H1 (cell line): Measurements from ENCODE around the gene PKN3. TPM values are rescaled to one million over a fixed set of nuclear protein-coding genes. Genes with fewer than 3 reads are reported as not detected.

Source experiments
- ASH2L ChIP-seq: fragments of 200-600, 300-600 bp; sonication (generic); IDR thresholded peaks from one replicate; pipeline ENCODE4 v1.7.1; 2017; ENCODE audit warnings: low read length
- BCL11A ChIP-seq, 2 experiments: IDR thresholded peaks; one replicate each; pipeline ENCODE4 v1.6.1; 2011; ENCODE audit warnings: low read depth in 2 of 2, low read length in 2 of 2, mild to moderate bottlenecking in 2 of 2
- BRCA1 ChIP-seq: IDR thresholded peaks from 2 replicates; pipeline ENCODE4 v1.6.1; 2012; ENCODE audit warnings: low read depth, low read length, improper control_type of control experiment
- CBX5 ChIP-seq: fragments of 300-800, 300-1000 bp; sonication (generic); IDR thresholded peaks from 2 replicates; pipeline ENCODE4 v1.7.1; 2016; ENCODE audit warnings: antibody characterized with exemption, low read length, low read depth
- CEBPB ChIP-seq: IDR thresholded peaks from 2 replicates; pipeline ENCODE4 v1.6.1; 2012; ENCODE audit warnings: low read depth, low read length
- CHD1 ChIP-seq: IDR thresholded peaks from 2 replicates; pipeline ENCODE4 v1.6.1; 2012; ENCODE audit warnings: low read depth, low read length, improper control_type of control experiment
- GABPA ChIP-seq: IDR thresholded peaks from 2 replicates; pipeline ENCODE4 v1.6.1; 2011; ENCODE audit warnings: mild to moderate bottlenecking, low read length, moderate library complexity, borderline replicate concordance; ENCODE audit not compliant: insufficient read depth
- JUN ChIP-seq: IDR thresholded peaks from 2 replicates; pipeline ENCODE4 v1.6.1; 2011; ENCODE audit warnings: low read depth, mild to moderate bottlenecking, improper control_type of control experiment, low read length
- MAFK ChIP-seq: IDR thresholded peaks from 2 replicates; pipeline ENCODE4 v1.6.1; 2012; ENCODE audit warnings: low read depth, mild to moderate bottlenecking, improper control_type of control experiment, low read length
- NANOG ChIP-seq: IDR thresholded peaks from 2 replicates; pipeline ENCODE4 v1.6.1; 2011; ENCODE audit warnings: low read length, low read depth, mild to moderate bottlenecking, inconsistent platforms; ENCODE audit not compliant: insufficient read depth, poor library complexity, severe bottlenecking
- NRF1 ChIP-seq: IDR thresholded peaks from 2 replicates; pipeline ENCODE4 v1.6.1; 2011; ENCODE audit warnings: mild to moderate bottlenecking, low read depth, low read length, improper control_type of control experiment
- PHF8 ChIP-seq: fragments of 200-600 bp; sonication (generic); conservative IDR thresholded peaks from 2 replicates; pipeline ENCODE4 v1.7.1; 2012; ENCODE audit warnings: low read depth, mild to moderate bottlenecking, inconsistent platforms, low read length, moderate library complexity
- POU5F1 ChIP-seq: IDR thresholded peaks from 2 replicates; pipeline ENCODE4 v1.6.1; 2011; ENCODE audit warnings: low read depth, mild to moderate bottlenecking, low read length, moderate library complexity
- RFX5 ChIP-seq: IDR thresholded peaks from 2 replicates; pipeline ENCODE4 v1.6.1; 2011; ENCODE audit warnings: low read depth, low read length, improper control_type of control experiment, borderline replicate concordance
- SIRT6 ChIP-seq: IDR thresholded peaks from one replicate; pipeline ENCODE4 v1.7.1; 2012; ENCODE audit warnings: low read length, inconsistent platforms
- SIX5 ChIP-seq: IDR thresholded peaks from 2 replicates; pipeline ENCODE4 v1.6.1; 2011; ENCODE audit warnings: mild to moderate bottlenecking, low read depth, low read length
- SP2 ChIP-seq: IDR thresholded peaks from 2 replicates; pipeline ENCODE4 v1.6.1; 2012; ENCODE audit warnings: mild to moderate bottlenecking, low read length, inconsistent platforms
- SUZ12 ChIP-seq: fragments of 200-600 bp; sonication (generic); IDR thresholded peaks from 2 replicates; pipeline ENCODE4 v1.6.1; 2012; ENCODE audit warnings: mild to moderate bottlenecking, inconsistent platforms, low read length, moderate library complexity, mixed read lengths
- TAF7 ChIP-seq: optimal IDR thresholded peaks from 2 replicates; pipeline ENCODE3; 2011; ENCODE audit warnings: low read depth, mild to moderate bottlenecking, inconsistent platforms, low read length, moderate library complexity, borderline replicate concordance
- TBP ChIP-seq: IDR thresholded peaks from 2 replicates; pipeline ENCODE4 v1.6.1; 2011; ENCODE audit warnings: low read depth, low read length, improper control_type of control experiment
- polyA plus RNA-seq, 7 experiments: library from polyadenylated mRNA; depleted of rRNA in 3 of 7; stranded (reverse) in 5 of 7; unstranded in 2 of 7; fragments of >200 nt in 5 of 7; fragments of 200-250 nt in 2 of 7; gene quantifications; 1 replicate in 5 of 7; 2 replicates in 1 of 7; 4 replicates in 1 of 7; pipeline versions ENCODE4 v1.2.1 to v1.2.3, GENCODE V29; 2011 to 2013; ENCODE audit warnings: missing spikeins in 2 of 7, mixed read lengths in 2 of 7
- total RNA-seq: library from RNA; stranded (reverse); fragmentation: NEBNext Ultra II Directional; extraction: Animal tissue kit (Norgen Biotek cat#: 25700); gene quantifications from 2 replicates; pipeline ENCODE4 v1.2.1, GENCODE V29; 2021
- TF ChIP-seq, protein P1 (sequence below): IDR thresholded peaks from 2 replicates; pipeline ENCODE4 v1.6.1; 2012; ENCODE audit warnings: low read length, inconsistent platforms
- TF ChIP-seq, protein P2 (sequence below): IDR thresholded peaks from 2 replicates; pipeline ENCODE4 v1.6.1; 2012; ENCODE audit warnings: inconsistent platforms
- TF ChIP-seq, protein P3 (sequence below): IDR thresholded peaks from 2 replicates; pipeline ENCODE4 v1.6.1; 2011; ENCODE audit warnings: low read length, improper control_type of control experiment

PKN3 gene
- total and polyA plus RNA-seq, 2 of the 8 experiments (the other 6 are each of a cell fraction or from before 2014, with no cell fraction given) = 15.7 to 16.3 TPM

DNA sequence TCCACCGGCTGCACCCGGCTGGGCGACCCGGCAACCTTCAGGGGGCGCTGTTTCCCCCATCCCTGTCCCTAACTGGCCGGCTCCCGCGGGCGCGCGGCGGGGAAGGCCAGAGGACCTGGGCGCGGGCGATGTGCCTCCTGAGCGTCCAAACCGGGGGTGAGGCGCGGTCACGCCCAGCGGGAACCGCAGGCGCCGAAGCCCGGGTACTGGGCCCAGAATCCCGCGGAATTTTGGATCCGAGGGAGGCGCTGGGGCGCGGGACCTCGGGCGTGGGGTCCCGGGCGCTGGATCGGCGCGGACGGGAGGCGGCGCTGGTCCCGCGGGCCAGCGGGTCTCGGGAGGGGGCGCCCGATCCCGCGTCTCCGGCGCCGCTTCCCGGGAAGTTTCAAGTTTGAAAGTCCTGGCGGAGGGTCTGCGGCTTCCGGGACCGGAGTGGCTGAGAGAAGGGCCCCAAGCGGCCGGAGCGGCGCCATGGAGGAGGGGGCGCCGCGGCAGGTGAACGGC is at the start of gene PKN3 (continued):
- no peak for TF ChIP-seq SIRT6
- TF ChIP-seq SUZ12 = 0 out of 2 replicates have a peak, but pooled peaks have one; percentile 21
- TF ChIP-seq BCL11A (IDR thresholded peaks at IDR 0.05; ENCODE audit: low read depth in 2 of 2, low read length in 2 of 2) = no peak
- no peak for TF ChIP-seq SP2
- TF ChIP-seq, protein P1, sequence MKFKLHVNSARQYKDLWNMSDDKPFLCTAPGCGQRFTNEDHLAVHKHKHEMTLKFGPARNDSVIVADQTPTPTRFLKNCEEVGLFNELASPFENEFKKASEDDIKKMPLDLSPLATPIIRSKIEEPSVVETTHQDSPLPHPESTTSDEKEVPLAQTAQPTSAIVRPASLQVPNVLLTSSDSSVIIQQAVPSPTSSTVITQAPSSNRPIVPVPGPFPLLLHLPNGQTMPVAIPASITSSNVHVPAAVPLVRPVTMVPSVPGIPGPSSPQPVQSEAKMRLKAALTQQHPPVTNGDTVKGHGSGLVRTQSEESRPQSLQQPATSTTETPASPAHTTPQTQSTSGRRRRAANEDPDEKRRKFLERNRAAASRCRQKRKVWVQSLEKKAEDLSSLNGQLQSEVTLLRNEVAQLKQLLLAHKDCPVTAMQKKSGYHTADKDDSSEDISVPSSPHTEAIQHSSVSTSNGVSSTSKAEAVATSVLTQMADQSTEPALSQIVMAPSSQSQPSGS = no peak
- no peak for TF ChIP-seq CEBPB
- TF ChIP-seq PHF8 = peak; percentile 63; the same call in 1 of the 2 replicates
- TF ChIP-seq JUN = peak; percentile 11; the same call in 1 of the 2 replicates
- no peak for TF ChIP-seq MAFK
- TF ChIP-seq BRCA1 = no peak
- TF ChIP-seq NRF1 = no peak
- no peak for TF ChIP-seq NANOG
- peak; percentile 69 for TF ChIP-seq ASH2L
- TF ChIP-seq SIX5 = no peak
- TF ChIP-seq POU5F1 = no peak
- peak; percentile 20; the same call in 1 of the 2 replicates for TF ChIP-seq GABPA
- no peak for TF ChIP-seq TAF7
- no peak for TF ChIP-seq CHD1
- no peak; the same call in 1 of the 2 replicates for TF ChIP-seq TBP
- TF ChIP-seq, protein P2, sequence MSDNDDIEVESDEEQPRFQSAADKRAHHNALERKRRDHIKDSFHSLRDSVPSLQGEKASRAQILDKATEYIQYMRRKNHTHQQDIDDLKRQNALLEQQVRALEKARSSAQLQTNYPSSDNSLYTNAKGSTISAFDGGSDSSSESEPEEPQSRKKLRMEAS = peak; percentile 49; the same call in 1 of the 2 replicates
- TF ChIP-seq CBX5 = no peak
- no peak for TF ChIP-seq RFX5
- TF ChIP-seq, protein P3, sequence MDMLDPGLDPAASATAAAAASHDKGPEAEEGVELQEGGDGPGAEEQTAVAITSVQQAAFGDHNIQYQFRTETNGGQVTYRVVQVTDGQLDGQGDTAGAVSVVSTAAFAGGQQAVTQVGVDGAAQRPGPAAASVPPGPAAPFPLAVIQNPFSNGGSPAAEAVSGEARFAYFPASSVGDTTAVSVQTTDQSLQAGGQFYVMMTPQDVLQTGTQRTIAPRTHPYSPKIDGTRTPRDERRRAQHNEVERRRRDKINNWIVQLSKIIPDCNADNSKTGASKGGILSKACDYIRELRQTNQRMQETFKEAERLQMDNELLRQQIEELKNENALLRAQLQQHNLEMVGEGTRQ = no peak
